Neural progenitor cell (in vitro differentiated cells): ENCODE data around the gene SLC4A2. TPM values are rescaled to one million over a fixed set of nuclear protein-coding genes. Genes with fewer than 3 reads are reported as not detected.
A peak's percentile ranks its signal among the peaks of the same experiment; 100 is the strongest.

Source experiments
- DNase-seq: peaks from one replicate; pipeline ENCODE4 v3.0.0-alpha.2; 2016; ENCODE audit warnings: low spot score
- H2AFZ ChIP-seq: fragments of 200-600 bp; sonication (generic); replicated peaks from 2 replicates; pipeline ENCODE4 v1.6.1; 2016; ENCODE audit warnings: antibody characterized with exemption
- H3F3A ChIP-seq: fragments of 200-600 bp; sonication (generic); 2 replicates; pipeline ENCODE4 v1.6.1; 2016; ENCODE audit warnings: antibody characterized with exemption, low read depth
- H3K27ac ChIP-seq: fragments of 200-600 bp; sonication (generic); 2 replicates; pipeline ENCODE4 v1.5.1; 2016; ENCODE audit warnings: mild to moderate bottlenecking
- H3K27me3 ChIP-seq: fragments of 200-600 bp; sonication (generic); 2 replicates; pipeline ENCODE4 v1.6.1; 2016; ENCODE audit warnings: mild to moderate bottlenecking, moderate library complexity
- H3K36me3 ChIP-seq: fragments of 200-600 bp; sonication (generic); 2 replicates; pipeline ENCODE4 v1.5.1; 2016
- H3K4me1 ChIP-seq: fragments of 200-600 bp; sonication (generic); 2 replicates; pipeline ENCODE4 v1.6.1; 2016; ENCODE audit warnings: mixed run types
- H3K4me2 ChIP-seq: fragments of 200-600 bp; sonication (generic); 2 replicates; pipeline ENCODE4 v1.6.1; 2016
- H3K4me3 ChIP-seq: fragments of 200-600 bp; sonication (generic); 2 replicates; pipeline ENCODE4 v1.5.1; 2016
- H3K79me2 ChIP-seq: fragments of 200-600 bp; sonication (generic); 2 replicates; pipeline ENCODE4 v1.6.1; 2016; ENCODE audit warnings: low read depth
- H3K9ac ChIP-seq: fragments of 200-600 bp; sonication (generic); 2 replicates; pipeline ENCODE4 v1.6.1; 2016
- H3K9me3 ChIP-seq: fragments of 200-600 bp; sonication (generic); 2 replicates; pipeline ENCODE4 v1.5.1; 2016; ENCODE audit warnings: low read depth
- H4K20me1 ChIP-seq: fragments of 200-600 bp; sonication (generic); 2 replicates; pipeline ENCODE4 v1.6.1; 2016; ENCODE audit warnings: low read depth
- H3K27ac Mint-ChIP-seq: 3 replicates; pipeline ENCODE4 v1.8.0; 2021; ENCODE audit warnings: mixed read lengths
- H3K27me3 Mint-ChIP-seq: 2 replicates; pipeline ENCODE4 v1.8.0; 2022; ENCODE audit warnings: low read depth, mild to moderate bottlenecking, inconsistent platforms, moderate library complexity, mixed read lengths; ENCODE audit not compliant: insufficient read depth
- H3K36me3 Mint-ChIP-seq: 3 replicates; pipeline ENCODE4 v1.8.0; 2021; ENCODE audit warnings: mixed read lengths
- H3K4me1 Mint-ChIP-seq: 3 replicates; pipeline ENCODE4 v1.8.0; 2021; ENCODE audit warnings: mixed read lengths
- H3K4me3 Mint-ChIP-seq: 3 replicates; pipeline ENCODE4 v1.8.0; 2021; ENCODE audit warnings: mild to moderate bottlenecking, moderate library complexity, mixed read lengths
- H3K9me3 Mint-ChIP-seq: 3 replicates; pipeline ENCODE4 v1.8.0; 2020; ENCODE audit warnings: mixed read lengths
- CTCF ChIP-seq: fragments of 200-600 bp; sonication (generic); IDR thresholded peaks from 2 replicates; pipeline ENCODE4 v1.5.1; 2017; ENCODE audit warnings: antibody characterized with exemption, mild to moderate bottlenecking
- EZH2 ChIP-seq: fragments of 200-600 bp; sonication (generic); IDR thresholded peaks from 2 replicates; pipeline ENCODE4 v1.6.1; 2017; ENCODE audit warnings: antibody characterized with exemption, mild to moderate bottlenecking, moderate library complexity
- EZH2phosphoT487 ChIP-seq: fragments of 200-600 bp; sonication (generic); IDR thresholded peaks from 2 replicates; pipeline ENCODE4 v1.6.1; 2017; ENCODE audit warnings: antibody characterized with exemption
- total RNA-seq: library from RNA; depleted of rRNA; stranded (reverse); fragments of >200 nt; gene quantifications from 2 replicates; pipeline ENCODE4 v1.2.3, GENCODE V29; 2015; ENCODE audit warnings: low replicate concordance

Gene SLC4A2
- total RNA-seq, 1 donor from 2014 or later: 26.1 TPM

DNA sequence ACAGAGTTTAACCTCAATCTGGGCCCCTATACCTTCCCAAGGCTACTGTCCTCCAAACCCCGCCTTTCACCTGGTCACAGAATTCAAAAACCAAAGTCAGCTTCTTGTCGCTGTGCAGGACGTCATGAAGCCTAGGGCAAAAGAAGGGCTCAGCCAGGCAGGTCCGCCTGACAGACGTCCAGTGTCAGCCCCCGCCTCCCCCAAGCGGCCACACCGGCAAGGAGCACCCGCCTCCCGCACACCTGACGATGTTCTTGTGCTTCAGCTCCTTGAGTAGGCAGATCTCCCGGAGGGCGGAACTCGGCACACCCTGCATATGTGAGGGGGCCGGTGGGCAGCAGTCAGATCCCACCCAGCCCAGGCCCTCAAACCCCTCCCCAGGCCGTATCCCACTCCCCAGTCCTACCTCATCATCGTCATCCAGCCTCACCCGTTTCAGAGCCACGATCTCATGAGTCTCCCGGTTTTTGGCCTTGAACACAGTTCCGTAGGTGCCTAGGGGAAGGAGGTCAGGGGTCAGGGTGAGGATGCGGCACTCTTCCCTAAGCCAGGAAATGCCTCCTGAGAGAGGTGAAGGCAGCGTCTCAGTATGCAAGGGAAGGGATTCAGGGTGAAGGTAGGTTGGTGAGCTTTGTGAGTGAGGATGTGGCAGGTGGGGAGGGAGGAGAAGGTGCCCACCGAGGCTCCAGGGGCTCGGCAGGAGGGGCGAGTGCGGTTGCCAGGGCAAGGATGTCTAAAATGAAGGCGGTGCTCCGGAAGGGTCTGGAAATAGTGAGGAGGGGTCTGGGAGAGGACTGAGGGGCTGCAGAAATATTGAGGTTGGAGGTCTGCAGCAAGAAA, 2.5 kb upstream of the SLC4A2 start:
- H3K9ac ChIP-seq: no peak overlapping the region
- H3K9me3 Mint-ChIP-seq: no peaks in the 10 kb centered on the region
- peak; percentile 57 for DNase-seq
- peaks cover 15% of the 10 kb centered on the region for H3K27me3 Mint-ChIP-seq
- peak overlapping the region; percentile 28 for H3K27ac Mint-ChIP-seq
- H3K79me2 ChIP-seq: peaks cover 7% of the 10 kb centered on the region
- H3K27ac ChIP-seq: no peak overlapping the region
- TF ChIP-seq CTCF (no peak), EZH2 (peak; percentile 72), EZH2phosphoT487 (peak; percentile 22)
- H3K36me3 ChIP-seq: no peaks in the 10 kb centered on the region
- no peak overlapping the region for H2AFZ ChIP-seq
- H3K4me2 ChIP-seq: peak overlapping the region; percentile 84
- peaks cover 27% of the 10 kb centered on the region for H3F3A ChIP-seq
- peaks cover 5% of the 10 kb centered on the region for H3K36me3 Mint-ChIP-seq
- H3K4me3 Mint-ChIP-seq: peak overlapping the region; percentile 94
- peak overlapping the region; percentile 77 for H3K4me3 ChIP-seq
- H3K27me3 ChIP-seq: peaks cover 39% of the 10 kb centered on the region
- H3K4me1 ChIP-seq: peaks cover 34% of the 10 kb centered on the region
- H4K20me1 ChIP-seq: peaks cover 37% of the 10 kb centered on the region
- H3K9me3 ChIP-seq: no peaks in the 10 kb centered on the region
- H3K4me1 Mint-ChIP-seq: peaks cover 42% of the 10 kb centered on the region

DNA sequence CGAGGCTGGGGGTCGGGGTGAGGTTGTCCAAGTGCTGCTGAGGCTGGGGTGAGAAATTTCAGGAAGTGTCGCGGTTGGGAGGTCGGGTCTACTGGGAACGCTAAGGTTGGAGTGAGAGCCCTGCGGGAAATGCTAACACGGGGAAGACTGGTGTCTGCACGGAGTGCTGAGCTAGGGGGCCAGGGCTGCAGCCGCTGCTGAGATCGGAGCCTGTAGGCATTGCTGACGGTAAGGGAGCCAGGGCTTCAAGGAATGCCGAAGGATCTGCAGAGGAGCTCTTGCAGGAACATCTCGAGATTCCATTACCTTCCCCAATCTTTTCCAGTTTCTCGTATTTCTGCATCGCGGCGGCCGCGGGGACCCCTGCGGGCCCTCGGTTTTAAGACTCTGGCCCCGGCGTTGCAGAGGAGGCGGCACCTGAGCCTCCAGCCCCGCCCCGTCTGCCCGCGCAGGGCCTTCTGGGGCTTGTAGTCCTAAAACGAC, 1.8 kb upstream of the SLC4A2 start, which contains the start of gene CDK5:
TSS of gene CDK5 (minus strand) at position 392 of the 483 bp plus-strand sequence. CDS start at position 343, 49 bp downstream.
- Mint-ChIP-seq H3K4me1 (peaks cover 46% of the 10 kb centered on the region), H3K9me3 (no peaks in the 10 kb centered on the region), H3K4me3 (peak within 1 kb of the TSS; percentile 94), H3K27ac (peak within 1 kb of the TSS; percentile 94), H3K36me3 (peaks cover 4% of the 10 kb centered on the region), H3K27me3 (peaks cover 16% of the 10 kb centered on the region)
- peaks cover 41% of the 10 kb centered on the region for H3K4me1 ChIP-seq
- peak within 1 kb of the TSS; percentile 77 for H3K4me3 ChIP-seq
- no peak within 1 kb of the TSS for H3K27ac ChIP-seq
- peaks cover 34% of the 10 kb centered on the region for H3F3A ChIP-seq
- peak within 1 kb of the TSS; percentile 60 for H2AFZ ChIP-seq
- no peaks in the 10 kb centered on the region for H3K9me3 ChIP-seq
- H4K20me1 ChIP-seq: peaks cover 37% of the 10 kb centered on the region
- no peaks in the 10 kb centered on the region for H3K36me3 ChIP-seq
- no peak for DNase-seq
- peak within 1 kb of the TSS; percentile 99 for H3K4me2 ChIP-seq
- peak; percentile 3 for TF ChIP-seq EZH2phosphoT487
- TF ChIP-seq CTCF: no peak
- no peak for TF ChIP-seq EZH2
- H3K79me2 ChIP-seq: peaks cover 7% of the 10 kb centered on the region
- peaks cover 33% of the 10 kb centered on the region for H3K27me3 ChIP-seq
- no peak within 1 kb of the TSS for H3K9ac ChIP-seq

- H3K27me3 ChIP-seq: peaks cover 37% of the 10 kb centered on the region
- peaks cover 46% of the 10 kb centered on the region for H3K4me1 Mint-ChIP-seq
- H3K4me3 ChIP-seq: peak overlapping the region; percentile 77
- no peak overlapping the region for H3K27ac ChIP-seq
- peak; percentile 99 for DNase-seq
- H3K9me3 ChIP-seq: no peaks in the 10 kb centered on the region
- no peaks in the 10 kb centered on the region for H3K36me3 ChIP-seq
- no peaks in the 10 kb centered on the region for H3K36me3 Mint-ChIP-seq
- no peak overlapping the region for H3K9ac ChIP-seq
- H3K79me2 ChIP-seq: peaks cover 7% of the 10 kb centered on the region
- H3K4me1 ChIP-seq: peaks cover 45% of the 10 kb centered on the region
- H3K4me2 ChIP-seq: peak overlapping the region; percentile 99
- H2AFZ ChIP-seq: peak overlapping the region; percentile 60
- H3K27ac Mint-ChIP-seq: peak overlapping the region; percentile 94
- H3K9me3 Mint-ChIP-seq: no peaks in the 10 kb centered on the region
- TF ChIP-seq EZH2phosphoT487 (no peak), CTCF (no peak), EZH2 (no peak)
- peaks cover 39% of the 10 kb centered on the region for H4K20me1 ChIP-seq
- peak overlapping the region; percentile 94 for H3K4me3 Mint-ChIP-seq
- H3F3A ChIP-seq: peaks cover 40% of the 10 kb centered on the region
- peaks cover 16% of the 10 kb centered on the region for H3K27me3 Mint-ChIP-seq
These were observed 1.2 kb upstream of the SLC4A2 start for GRCh38 chr7:151057989-151058780.
